Sigmoid colon (tissue), 4 donors: ENCODE results near the gene CEMIP.

Source experiments
- CTCF ChIP-seq, 4 experiments: fragments of 450-650 bp in 3 of 4; fragments of 200-600 bp in 1 of 4; IDR thresholded peaks; one replicate each; pipeline ENCODE4 v1.5.1; 2016 to 2019; ENCODE audit warnings: antibody characterized with exemption in 4 of 4, mild to moderate bottlenecking in 3 of 4, moderate library complexity in 2 of 4
- POLR2AphosphoS5 ChIP-seq, 4 donors: sonication (generic); formaldehyde crosslinking; IDR thresholded peaks; one replicate each; pipeline ENCODE4 v1.6.1; 2017; ENCODE audit warnings: antibody characterized with exemption in 4 of 4

GRCh38 chr15:80946576-80946975, 167.4 kb downstream of the CEMIP start:
- TF ChIP-seq CTCF (IDR thresholded peaks at IDR 0.05) (no peak), POLR2AphosphoS5 (IDR thresholded peaks at IDR 0.05) (no peak)
